ENCODE data around the gene FRYL. TPM values are rescaled to one million over a fixed set of nuclear protein-coding genes. Genes with fewer than 3 reads are reported as not detected.
A peak's percentile ranks its signal among the peaks of the same experiment; 100 is the strongest.

Gene FRYL
- total RNA-seq, 1 experiment from 2014 or later, result 53.9 TPM

GRCh38 chr4:48780865-48781214 is 761 bp upstream of the FRYL start:
- peak overlapping the region; percentile 81 for H2AFZ ChIP-seq
- TF ChIP-seq EZH2 (IDR thresholded peaks at IDR 0.05; ENCODE audit: low read depth) (no peak), CTCF (conservative IDR thresholded peaks at IDR 0.05) (no peak)
- peaks cover 25% of the 10 kb centered on the region for H3K4me1 ChIP-seq (replicated peaks; ENCODE audit: insufficient read depth)
- peak overlapping the region; percentile 80 for H3K4me2 ChIP-seq
- H3K36me3 ChIP-seq (ENCODE audit: low read depth), result no peaks in the 10 kb centered on the region
- no peaks in the 10 kb centered on the region for H3K9me2 ChIP-seq (ENCODE audit: insufficient read depth)
- H3F3A ChIP-seq (ENCODE audit: insufficient read depth, low read depth), result peaks cover 14% of the 10 kb centered on the region; the same call in 1 of the 2 replicates
- ChIA-PET POLR2A (ENCODE audit: unreplicated experiment) (interaction anchor here (0.6 to 0.9 kb wide), 10 partner anchors 20 to 202 kb away, joined by 3 to 10 read pairs (median 5); no protein-coding TSS in a partner anchor), CTCF (interaction anchor here (1.5 kb wide), 1 partner anchor 203 kb away, joined by 3 read pairs; no protein-coding TSS in a partner anchor)
- BruUV-seq (replicated peaks), result TSS peak; percentile 92
- no peaks in the 10 kb centered on the region for H3K9me3 ChIP-seq (ENCODE audit: insufficient read depth, low read depth)
- DNase-seq, result peak; percentile 19 to 44
- H3K4me3 ChIP-seq, result peak overlapping the region; percentile 60
- H3K27ac ChIP-seq, result peak overlapping the region; percentile 41
- no peaks in the 10 kb centered on the region for H3K27me3 ChIP-seq (ENCODE audit: insufficient read depth, low read depth)
- H4K20me1 ChIP-seq (ENCODE audit: insufficient read depth), result peaks cover 12% of the 10 kb centered on the region; the same call in 1 of the 2 replicates
- peaks cover 35% of the 10 kb centered on the region for H3K79me2 ChIP-seq (ENCODE audit: low read depth)
- intact Hi-C loops (cut with micrococcal nuclease; ENCODE audit: unreplicated experiment), result loop anchor here (1.0 to 5.0 kb wide), 7 partner anchors 50 to 652 kb away; partner anchors contain the start of genes OCIAD1 and OCIAD2

GRCh38 chr4:48779095-48779997 is 733 bp downstream of the FRYL start:
- Histone ChIP-seq H3K9me2 (ENCODE audit: insufficient read depth) (no peaks in the 10 kb centered on the region), H3K79me2 (ENCODE audit: low read depth) (peaks cover 50% of the 10 kb centered on the region), H3F3A (ENCODE audit: insufficient read depth, low read depth) (peaks cover 14% of the 10 kb centered on the region; the same call in 1 of the 2 replicates), H2AFZ (peak overlapping the region; percentile 94), H3K4me3 (peak overlapping the region; percentile 97), H3K36me3 (ENCODE audit: low read depth) (no peaks in the 10 kb centered on the region), H3K9me3 (ENCODE audit: insufficient read depth, low read depth) (no peaks in the 10 kb centered on the region), H3K27ac (peak overlapping the region; percentile 75), H3K4me1 (replicated peaks; ENCODE audit: insufficient read depth) (peaks cover 25% of the 10 kb centered on the region), H3K27me3 (ENCODE audit: insufficient read depth, low read depth) (no peaks in the 10 kb centered on the region), H3K4me2 (peak overlapping the region; percentile 88), H4K20me1 (ENCODE audit: insufficient read depth) (peaks cover 12% of the 10 kb centered on the region; the same call in 1 of the 2 replicates)
- ChIA-PET CTCF (no interaction called here), POLR2A (ENCODE audit: unreplicated experiment) (interaction anchor here (0.7 kb wide), 1 partner anchor 50 kb away, joined by 9 read pairs; no protein-coding TSS in a partner anchor)
- DNase-seq, result peak in 1 of 2 experiments; percentile 62
- intact Hi-C loops (cut with micrococcal nuclease; ENCODE audit: unreplicated experiment), result loop anchor here (5.0 kb wide), 1 partner anchor 97 kb away; no protein-coding TSS in a partner anchor
- BruUV-seq (replicated peaks), result no TSS peak
- TF ChIP-seq EZH2 (IDR thresholded peaks at IDR 0.05; ENCODE audit: low read depth) (no peak), CTCF (conservative IDR thresholded peaks at IDR 0.05) (no peak)

GRCh38 chr4:48778431-48779094 is 1.5 kb downstream of the FRYL start:
- ChIA-PET CTCF (no interaction called here), POLR2A (ENCODE audit: unreplicated experiment) (interaction anchor here (0.7 kb wide), 1 partner anchor 50 kb away, joined by 9 read pairs; no protein-coding TSS in a partner anchor)
- Histone ChIP-seq H3K4me1 (replicated peaks; ENCODE audit: insufficient read depth) (peaks cover 30% of the 10 kb centered on the region), H3K9me3 (ENCODE audit: insufficient read depth, low read depth) (no peaks in the 10 kb centered on the region), H3K4me3 (peak overlapping the region; percentile 97), H3K36me3 (ENCODE audit: low read depth) (no peaks in the 10 kb centered on the region), H3K27ac (peak overlapping the region; percentile 75; the same call in 1 of the 2 replicates), H3K79me2 (ENCODE audit: low read depth) (peaks cover 58% of the 10 kb centered on the region), H3K4me2 (peak overlapping the region; percentile 88), H3K27me3 (ENCODE audit: insufficient read depth, low read depth) (no peaks in the 10 kb centered on the region), H2AFZ (peak overlapping the region; percentile 94), H3K9me2 (ENCODE audit: insufficient read depth) (no peaks in the 10 kb centered on the region), H3F3A (ENCODE audit: insufficient read depth, low read depth) (peaks cover 14% of the 10 kb centered on the region; the same call in 1 of the 2 replicates), H4K20me1 (ENCODE audit: insufficient read depth) (peaks cover 12% of the 10 kb centered on the region; the same call in 1 of the 2 replicates)
- TF ChIP-seq CTCF (conservative IDR thresholded peaks at IDR 0.05) (no peak), EZH2 (IDR thresholded peaks at IDR 0.05; ENCODE audit: low read depth) (no peak)
- intact Hi-C loops (cut with micrococcal nuclease; ENCODE audit: unreplicated experiment), result loop anchor here (5.0 kb wide), 1 partner anchor 96 kb away; no protein-coding TSS in a partner anchor
- peak in 1 of 2 experiments; percentile 77 for DNase-seq
- BruUV-seq (replicated peaks), result TSS peak; percentile 28

Measured in PC-9 (cell line).